AG04450 (cell line): ENCODE results near the gene TWF1. TPM values are rescaled to one million over a fixed set of nuclear protein-coding genes. Genes with fewer than 3 reads are reported as not detected.
"Not testable (repeated sequence)": the region's sequence is repeated elsewhere in the genome, so short reads cannot be mapped to it uniquely, and the experiment has no call there.

Source experiments
- CTCF ChIA-PET: fragments of 300-600, 350-600 bp; formaldehyde crosslinking; extraction: SDS; loops from one replicate; lab custom pipeline; 2022; ENCODE audit warnings: antibody characterized with exemption, inconsistent platforms; lab: Charles Lee
- POLR2A ChIA-PET: fragments of 350-600 bp; formaldehyde crosslinking; extraction: SDS; loops from one replicate; lab custom pipeline; 2021; ENCODE audit warnings: antibody characterized with exemption, inconsistent platforms; lab: Yijun Ruan, JAX
- DNase-seq: peaks from one replicate; pipeline ENCODE4 v3.0.0-alpha.2; 2011; ENCODE audit warnings: low read depth, low spot score
- H3K27ac ChIP-seq: one replicate; pipeline ENCODE4 v1.5.1; 2012; ENCODE audit warnings: low read depth, low read length, control low read depth
- H3K27me3 ChIP-seq: one replicate; pipeline ENCODE4 v1.6.0; 2012; ENCODE audit warnings: low read length; ENCODE audit not compliant: control insufficient read depth, insufficient read depth
- H3K4me3 ChIP-seq: 2 replicates; pipeline ENCODE4 v1.5.1; 2011; ENCODE audit warnings: mild to moderate bottlenecking, low read depth, low read length, control low read depth
- H3K9me3 ChIP-seq: 2 replicates; pipeline ENCODE4 v1.5.1; 2012; ENCODE audit warnings: low read length; ENCODE audit not compliant: control insufficient read depth, insufficient read depth
- polyA minus RNA-seq: library from RNA; depleted of rRNA, polyadenylated mRNA; stranded (reverse); fragments of >200 nt; gene quantifications from 2 replicates; pipeline ENCODE4 v1.2.3, GENCODE V29; 2011; rRNA and poly(A)+ RNA removed
- polyA plus RNA-seq: library from polyadenylated mRNA; depleted of rRNA; stranded (reverse); fragments of >200 nt; gene quantifications from 2 replicates; pipeline ENCODE4 v1.2.3, GENCODE V29; 2011; rRNA removed
- TF ChIP-seq, protein P1 (sequence below): IDR thresholded peaks from 2 replicates; pipeline ENCODE4 v1.5.1; 2011; ENCODE audit warnings: low read depth, low read length, control low read depth, inconsistent platforms

TWF1 gene
- 101 and 147 TPM in 2 replicates for polyA plus RNA-seq
- polyA minus RNA-seq: 36.7 and 88.3 TPM in 2 replicates

DNA sequence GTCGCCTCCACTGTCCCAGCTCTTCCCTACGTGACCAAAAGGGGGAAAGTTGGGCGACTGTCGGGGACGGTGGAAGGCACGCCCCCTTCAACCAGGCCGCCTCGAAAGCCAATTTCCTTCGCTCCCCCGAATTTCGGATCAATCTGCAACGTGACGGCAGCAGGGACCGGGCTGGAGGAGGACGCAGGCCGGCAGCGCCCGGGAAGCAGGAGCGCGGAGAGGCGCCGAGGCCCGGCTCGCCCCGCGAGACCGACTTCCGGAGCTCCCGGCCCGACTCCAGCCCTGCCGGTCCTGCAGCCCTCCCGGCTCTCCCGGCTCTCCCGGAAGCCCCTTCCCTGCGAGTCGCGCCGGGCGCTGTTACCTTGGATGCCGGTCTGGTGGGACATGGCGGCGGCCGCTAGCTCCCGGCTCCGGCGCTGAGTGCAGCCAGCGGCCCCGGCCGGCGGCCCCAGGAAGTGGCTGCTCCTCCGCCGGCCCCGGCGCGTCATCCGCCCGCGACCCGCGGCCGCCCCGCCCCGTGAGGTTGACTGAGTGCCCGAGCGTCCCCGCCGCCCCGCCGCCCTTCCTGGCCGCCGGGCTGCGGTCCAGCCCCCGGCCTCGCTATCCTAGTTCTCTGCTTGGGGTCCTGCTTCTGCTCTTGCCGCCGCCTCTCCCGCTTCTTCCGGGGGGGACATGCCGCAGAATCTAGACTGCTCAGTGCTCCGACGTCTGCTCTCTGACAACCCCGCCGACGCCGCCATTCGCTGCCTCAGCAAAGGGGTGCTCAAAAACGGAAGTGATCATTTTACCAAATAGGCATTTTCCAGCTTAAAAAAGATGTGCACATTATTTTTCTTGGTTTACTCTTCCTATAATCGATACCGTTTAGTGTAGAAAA lies at the start of gene TWF1:
Gene TWF1 (minus strand): TSS at position 458 of the 877 bp plus-strand sequence. CDS start 72 bp downstream, at position 386.
- CTCF ChIA-PET: interaction anchor here (0.9 to 2.5 kb wide), 5 partner anchors 9 to 76 kb away, joined by 3 to 25 read pairs (median 6); no protein-coding TSS in a partner anchor
- POLR2A ChIA-PET: interaction anchor here (0.7 to 2.7 kb wide), 7 partner anchors 15 to 76 kb away, joined by 3 to 22 read pairs (median 3); partner anchors contain the start of genes IRAK4, PUS7L and TMEM117
- no peak for DNase-seq

DNA sequence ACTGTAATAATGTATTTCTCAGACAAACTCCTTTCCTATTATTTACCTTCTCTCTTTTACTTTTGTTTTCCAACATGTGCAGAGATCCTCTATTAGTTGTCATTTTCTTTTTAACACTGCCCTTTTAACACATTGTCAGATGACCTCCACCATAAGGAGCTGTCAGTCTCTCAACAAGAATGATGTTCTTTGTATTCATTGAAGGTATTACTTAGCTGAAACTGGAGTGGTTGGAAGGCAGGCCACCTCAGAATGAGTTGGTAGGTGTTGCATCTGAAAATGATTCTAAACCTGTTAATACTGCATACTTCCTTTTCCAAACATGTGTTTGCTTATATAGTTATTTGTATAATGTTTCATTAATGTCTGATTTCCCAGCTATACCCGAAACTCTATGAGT lies 46.6 kb upstream of the TWF1 start:
- CTCF ChIA-PET: interaction anchor here (1.3 kb wide), 1 partner anchor 30 kb away, joined by 4 read pairs; no protein-coding TSS in a partner anchor
- POLR2A ChIA-PET: no interaction called here
- TF ChIP-seq, protein P1, sequence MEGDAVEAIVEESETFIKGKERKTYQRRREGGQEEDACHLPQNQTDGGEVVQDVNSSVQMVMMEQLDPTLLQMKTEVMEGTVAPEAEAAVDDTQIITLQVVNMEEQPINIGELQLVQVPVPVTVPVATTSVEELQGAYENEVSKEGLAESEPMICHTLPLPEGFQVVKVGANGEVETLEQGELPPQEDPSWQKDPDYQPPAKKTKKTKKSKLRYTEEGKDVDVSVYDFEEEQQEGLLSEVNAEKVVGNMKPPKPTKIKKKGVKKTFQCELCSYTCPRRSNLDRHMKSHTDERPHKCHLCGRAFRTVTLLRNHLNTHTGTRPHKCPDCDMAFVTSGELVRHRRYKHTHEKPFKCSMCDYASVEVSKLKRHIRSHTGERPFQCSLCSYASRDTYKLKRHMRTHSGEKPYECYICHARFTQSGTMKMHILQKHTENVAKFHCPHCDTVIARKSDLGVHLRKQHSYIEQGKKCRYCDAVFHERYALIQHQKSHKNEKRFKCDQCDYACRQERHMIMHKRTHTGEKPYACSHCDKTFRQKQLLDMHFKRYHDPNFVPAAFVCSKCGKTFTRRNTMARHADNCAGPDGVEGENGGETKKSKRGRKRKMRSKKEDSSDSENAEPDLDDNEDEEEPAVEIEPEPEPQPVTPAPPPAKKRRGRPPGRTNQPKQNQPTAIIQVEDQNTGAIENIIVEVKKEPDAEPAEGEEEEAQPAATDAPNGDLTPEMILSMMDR: no peak
- DNase-seq: no peak
- no peak overlapping the region for H3K27ac ChIP-seq
- H3K4me3 ChIP-seq: no peak overlapping the region
- H3K27me3 ChIP-seq: no peaks in the 10 kb centered on the region
- no peaks in the 10 kb centered on the region for H3K9me3 ChIP-seq

More for the DNA sequence above, at the start of gene TWF1:
- no peaks in the 10 kb centered on the region for H3K9me3 ChIP-seq
- peak within 1 kb of the TSS; percentile 94 for H3K27ac ChIP-seq
- H3K4me3 ChIP-seq: peak within 1 kb of the TSS; percentile 87
- H3K27me3 ChIP-seq: no peaks in the 10 kb centered on the region
- TF ChIP-seq, protein P1: peak; percentile 27; the same call in 1 of the 2 replicates

DNA sequence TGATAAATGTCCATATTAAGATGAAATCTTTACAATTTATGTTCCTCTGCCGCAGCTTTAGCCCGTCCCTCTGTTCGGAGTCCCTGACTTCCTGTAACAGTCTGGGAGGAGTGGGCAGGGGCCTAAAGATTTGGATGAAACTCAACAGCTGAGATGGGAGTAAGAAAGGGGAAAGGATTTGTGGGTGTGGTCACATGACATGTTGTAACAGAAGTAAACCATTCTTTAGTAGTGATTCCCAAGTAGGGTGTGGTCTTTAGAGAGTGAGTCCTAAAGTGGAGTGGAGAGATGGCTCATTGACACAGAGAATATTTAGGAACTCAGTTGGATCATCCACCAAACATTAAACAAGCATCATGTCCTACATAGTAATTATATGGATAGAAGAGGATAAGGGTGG lies 42.7 kb upstream of the TWF1 start:
- Histone ChIP-seq H3K27me3 (no peaks in the 10 kb centered on the region), H3K9me3 (no peaks in the 10 kb centered on the region), H3K27ac (no peak overlapping the region), H3K4me3 (no peak overlapping the region)
- TF ChIP-seq, protein P1: no peak
- ChIA-PET CTCF (no interaction called here), POLR2A (no interaction called here)
- no peak for DNase-seq

DNA sequence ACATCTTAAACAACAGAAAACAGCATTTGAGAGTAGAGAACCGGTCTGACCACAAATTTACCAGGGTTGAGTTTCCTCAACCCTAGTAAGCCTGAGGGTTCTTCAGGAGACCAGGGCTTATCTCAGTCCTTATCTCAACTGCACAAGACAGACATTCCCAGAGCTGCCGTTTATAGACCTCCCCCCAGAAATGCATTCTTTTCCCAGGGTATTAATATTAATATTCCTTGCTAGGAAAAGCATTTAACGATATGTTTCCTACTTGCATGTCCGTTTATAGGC lies 42.0 kb upstream of the TWF1 start:
- CTCF ChIA-PET: no interaction called here
- no peak for DNase-seq
- no peaks in the 10 kb centered on the region for H3K27me3 ChIP-seq
- TF ChIP-seq, protein P1: no peak
- POLR2A ChIA-PET: no interaction called here
- no peak overlapping the region for H3K27ac ChIP-seq
- no peaks in the 10 kb centered on the region for H3K9me3 ChIP-seq
- H3K4me3 ChIP-seq: no peak overlapping the region

DNA sequence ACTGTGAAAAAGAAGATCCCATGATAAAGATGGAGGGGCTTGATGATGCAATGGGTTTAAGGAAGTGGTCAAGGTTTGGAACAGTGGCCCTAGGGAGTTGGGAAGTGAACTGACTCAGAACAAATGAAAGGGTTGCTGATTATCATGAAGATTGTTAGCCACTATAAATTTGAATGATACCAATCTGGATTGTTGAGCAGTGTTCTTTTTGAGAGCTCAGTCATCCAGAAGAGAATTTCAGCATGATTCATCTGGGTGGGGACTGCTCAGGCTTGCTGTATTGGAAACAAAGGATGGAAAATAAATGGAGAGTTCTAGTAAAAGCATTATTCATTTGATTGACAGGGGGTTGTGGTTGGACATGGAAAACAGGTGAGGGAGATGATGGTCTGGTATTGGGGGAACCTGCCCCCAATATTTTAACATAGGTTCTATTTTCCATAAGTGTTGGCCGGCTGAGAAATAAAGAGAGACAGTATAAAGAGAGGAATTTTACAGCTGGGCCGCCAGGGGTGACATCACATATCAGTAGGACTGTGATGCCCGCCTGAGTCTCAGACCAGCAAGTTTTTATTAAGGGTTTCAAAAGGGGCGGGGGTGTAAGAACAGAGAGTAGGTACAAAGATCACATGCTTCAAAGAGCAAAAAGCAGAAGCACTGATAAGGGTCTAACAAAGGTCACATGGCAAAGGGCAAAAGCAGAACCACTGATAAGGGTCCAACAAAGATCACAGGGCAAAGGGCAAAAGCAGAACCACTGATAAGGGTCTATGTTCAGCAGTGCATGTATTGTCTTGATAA lies 41.5 kb upstream of the TWF1 start:
- POLR2A ChIA-PET, H3K9me3 ChIP-seq, CTCF ChIA-PET, H3K27me3 ChIP-seq, H3K27ac ChIP-seq, H3K4me3 ChIP-seq, DNase-seq: not testable (repeated sequence)
